ENCODE measurements around the gene NFYA.

GRCh38 chr6:41049955-41050354 lies 22.8 kb upstream of the NFYA start:
- TF ChIP-seq, protein P1, sequence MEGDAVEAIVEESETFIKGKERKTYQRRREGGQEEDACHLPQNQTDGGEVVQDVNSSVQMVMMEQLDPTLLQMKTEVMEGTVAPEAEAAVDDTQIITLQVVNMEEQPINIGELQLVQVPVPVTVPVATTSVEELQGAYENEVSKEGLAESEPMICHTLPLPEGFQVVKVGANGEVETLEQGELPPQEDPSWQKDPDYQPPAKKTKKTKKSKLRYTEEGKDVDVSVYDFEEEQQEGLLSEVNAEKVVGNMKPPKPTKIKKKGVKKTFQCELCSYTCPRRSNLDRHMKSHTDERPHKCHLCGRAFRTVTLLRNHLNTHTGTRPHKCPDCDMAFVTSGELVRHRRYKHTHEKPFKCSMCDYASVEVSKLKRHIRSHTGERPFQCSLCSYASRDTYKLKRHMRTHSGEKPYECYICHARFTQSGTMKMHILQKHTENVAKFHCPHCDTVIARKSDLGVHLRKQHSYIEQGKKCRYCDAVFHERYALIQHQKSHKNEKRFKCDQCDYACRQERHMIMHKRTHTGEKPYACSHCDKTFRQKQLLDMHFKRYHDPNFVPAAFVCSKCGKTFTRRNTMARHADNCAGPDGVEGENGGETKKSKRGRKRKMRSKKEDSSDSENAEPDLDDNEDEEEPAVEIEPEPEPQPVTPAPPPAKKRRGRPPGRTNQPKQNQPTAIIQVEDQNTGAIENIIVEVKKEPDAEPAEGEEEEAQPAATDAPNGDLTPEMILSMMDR (IDR thresholded peaks at IDR 0.05), result no peak
- TF ChIP-seq POLR2A (IDR thresholded peaks at IDR 0.05), result no peak

Data from uterus (tissue), 2 donors.